ENCODE results near the gene CES3. TPM values are rescaled to one million over a fixed set of nuclear protein-coding genes. Genes with fewer than 3 reads are reported as not detected.

The CES3 gene
- total and polyA plus RNA-seq, 3 donors from 2014 or later, result 1.5 to 4.5 (median 4.1) TPM

- intact Hi-C loops (cut with DNase I; ENCODE audit: low total_unique reads), result no loop called here
- H3K4me1 ChIP-seq, result peaks cover 16% of the 10 kb centered on the region
- 90 to 91% methylated on average over 4 of the region's 4 CpGs for WGBS, 2 donors
- H3K4me3 ChIP-seq, result no peak overlapping the region
- no peaks in the 10 kb centered on the region for H3K9me3 ChIP-seq
- no peaks in the 10 kb centered on the region for H3K36me3 ChIP-seq (ENCODE audit: low read depth, missing control alignments)
- H3K27ac ChIP-seq, result no peak overlapping the region
- no peak for DNase-seq
- no peaks in the 10 kb centered on the region for H3K27me3 ChIP-seq
- no peak for TF ChIP-seq POLR2A (IDR thresholded peaks at IDR 0.05)
- no peak for TF ChIP-seq CTCF (IDR thresholded peaks at IDR 0.05)
These were observed 15.1 kb upstream of the CES3 start for GRCh38 chr16:66945939-66946338.

- TF ChIP-seq POLR2A (IDR thresholded peaks at IDR 0.05) (no peak), CTCF (IDR thresholded peaks at IDR 0.05) (no peak)
- Histone ChIP-seq H3K4me3 (no peak overlapping the region), H3K36me3 (ENCODE audit: low read depth, missing control alignments) (no peaks in the 10 kb centered on the region), H3K9me3 (no peaks in the 10 kb centered on the region), H3K27me3 (no peaks in the 10 kb centered on the region), H3K4me1 (peaks cover 16% of the 10 kb centered on the region), H3K27ac (no peak overlapping the region)
- intact Hi-C loops (cut with DNase I; ENCODE audit: low total_unique reads), result no loop called here
- DNase-seq, result no peak
- 68 to 78% methylated on average over 7 of the region's 7 CpGs for WGBS, 2 donors
These were observed 14.5 kb upstream of the CES3 start for GRCh38 chr16:66946541-66946940.

GRCh38 chr16:66946974-66947301 lies 14.1 kb upstream of the CES3 start:
- no peak for TF ChIP-seq CTCF (IDR thresholded peaks at IDR 0.05)
- no peak for TF ChIP-seq POLR2A (IDR thresholded peaks at IDR 0.05)
- no peak for DNase-seq
- no peaks in the 10 kb centered on the region for H3K9me3 ChIP-seq
- no peak overlapping the region for H3K27ac ChIP-seq
- H3K4me1 ChIP-seq, result peaks cover 16% of the 10 kb centered on the region
- no peak overlapping the region for H3K4me3 ChIP-seq
- H3K27me3 ChIP-seq, result no peaks in the 10 kb centered on the region
- WGBS, 2 donors, result 35 to 38% methylated on average over 5 of the region's 5 CpGs
- H3K36me3 ChIP-seq (ENCODE audit: low read depth, missing control alignments), result no peaks in the 10 kb centered on the region
- intact Hi-C loops (cut with DNase I; ENCODE audit: low total_unique reads), result no loop called here

GRCh38 chr16:66947302-66948065 lies 13.6 kb upstream of the CES3 start:
- TF ChIP-seq CTCF (IDR thresholded peaks at IDR 0.05) (peak; percentile 87 to 94 (median 94)), POLR2A (IDR thresholded peaks at IDR 0.05) (no peak)
- intact Hi-C loops (cut with DNase I; ENCODE audit: low total_unique reads), result no loop called here
- Histone ChIP-seq H3K27me3 (no peaks in the 10 kb centered on the region), H3K4me3 (peak overlapping the region; percentile 31 to 56), H3K4me1 (peaks cover 16% of the 10 kb centered on the region), H3K9me3 (no peaks in the 10 kb centered on the region), H3K36me3 (ENCODE audit: low read depth, missing control alignments) (no peaks in the 10 kb centered on the region), H3K27ac (no peak overlapping the region)
- peak; percentile 93 for DNase-seq
- WGBS, 2 donors, result 0 to 1% methylated on average over 22 to 23 of the region's 23 CpGs

Data from testis (tissue), 3 donors.